ENCODE results near the gene FCHSD1.

FCHSD1 gene

DNA sequence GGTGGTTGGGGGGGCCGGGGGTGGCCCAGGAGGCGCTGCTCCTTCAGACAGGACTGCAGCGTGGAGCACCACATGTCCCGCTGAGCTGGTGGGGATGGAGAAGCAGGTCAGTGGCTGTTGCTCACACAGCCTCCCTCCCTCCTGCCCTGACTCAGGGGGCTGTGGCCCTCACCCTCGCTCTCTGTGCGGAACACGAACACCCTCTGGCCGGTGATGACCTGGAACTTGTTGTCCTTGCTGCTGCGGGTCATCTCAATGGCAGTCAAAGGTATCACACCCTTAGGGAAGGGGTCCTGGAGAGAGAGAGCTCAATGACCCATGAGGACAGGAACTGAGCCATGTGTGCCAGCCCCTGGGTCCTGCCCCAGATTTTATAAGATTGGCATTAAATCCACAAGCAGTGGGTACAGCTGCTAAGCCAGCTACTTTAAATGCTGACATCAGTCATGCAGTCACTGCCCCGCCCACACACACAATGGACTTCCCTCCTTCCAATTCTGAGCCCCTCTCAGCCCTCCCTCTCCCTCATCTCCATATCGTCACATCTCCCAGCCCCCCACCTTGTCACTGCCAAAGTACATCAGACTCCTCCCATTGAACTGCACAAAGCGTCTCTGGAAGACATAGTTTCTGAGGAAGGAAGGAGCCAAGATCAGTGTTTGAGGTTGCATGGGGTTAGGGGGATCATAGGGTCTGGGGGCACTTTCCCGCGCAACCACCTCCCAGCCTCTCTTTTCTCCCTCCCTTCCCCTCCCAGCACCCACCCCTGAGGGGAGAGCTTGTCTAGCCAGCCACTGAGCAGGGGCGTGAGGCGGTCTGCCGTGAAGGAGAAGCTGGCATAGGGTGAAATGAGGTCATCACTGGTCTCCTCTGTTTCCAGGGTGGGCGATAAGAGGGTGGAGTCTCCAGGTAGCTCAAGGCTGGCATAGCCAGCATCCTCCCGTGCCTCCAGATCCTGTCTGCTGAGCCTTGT, 21.9 kb upstream of the FCHSD1 start:
- DNase-seq: no peak

DNA sequence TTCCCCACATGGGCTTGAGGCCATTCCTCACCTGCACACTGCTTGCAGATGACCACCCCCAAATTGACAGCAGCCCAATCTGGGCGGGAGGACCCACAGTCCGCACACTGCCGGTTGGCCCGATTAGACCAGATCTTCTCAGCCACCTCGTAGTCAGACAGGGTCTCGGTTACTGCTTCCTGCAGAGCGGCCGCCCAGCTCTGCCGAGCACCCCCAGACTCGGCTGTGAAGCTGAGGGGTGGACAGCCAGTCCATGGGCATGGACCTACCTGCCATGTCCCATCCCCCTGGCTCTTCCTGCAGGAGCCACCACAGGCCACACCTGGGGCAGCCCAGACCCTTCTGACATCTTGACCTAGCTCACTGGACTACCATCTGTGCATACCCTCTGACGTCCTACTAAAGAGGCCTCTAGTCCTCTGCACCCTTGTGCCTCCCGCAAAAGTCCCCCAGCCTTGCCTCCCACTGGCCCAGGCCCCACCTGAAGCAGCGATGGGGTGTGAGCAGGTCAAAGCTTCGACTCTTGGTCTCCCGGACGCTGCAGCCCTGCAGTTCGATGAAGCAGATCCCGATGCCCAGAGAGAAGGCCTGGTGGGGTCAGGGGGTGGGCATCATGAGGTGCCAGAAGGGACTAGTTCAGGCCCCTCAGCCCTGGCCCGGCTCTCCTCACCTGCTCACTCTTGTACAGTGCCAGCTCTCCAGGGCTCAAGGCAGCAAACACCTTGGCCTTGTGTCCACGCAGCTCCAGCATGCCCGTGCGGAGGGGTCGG, 21.0 kb upstream of the FCHSD1 start:
- DNase-seq: no peak

DNA sequence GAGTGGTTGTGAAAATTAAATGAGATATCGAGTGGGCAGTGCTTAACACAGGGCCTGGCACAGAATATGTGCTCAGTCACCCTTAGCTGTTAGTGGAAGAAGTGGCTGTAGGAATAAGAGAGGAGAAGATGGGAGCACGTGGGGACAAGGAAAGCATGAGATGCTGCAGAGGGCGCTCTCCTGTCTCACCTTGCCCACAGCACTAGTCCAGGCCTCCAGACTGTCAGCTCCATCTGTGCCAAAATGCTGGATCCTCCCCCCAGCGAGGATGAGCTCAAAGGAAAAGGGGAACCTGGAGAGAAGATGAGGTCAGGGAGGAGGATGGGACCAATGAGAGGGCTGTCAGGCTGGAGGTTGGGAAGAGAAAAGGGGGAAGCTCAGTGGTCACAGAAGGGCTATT, 18.3 kb upstream of the FCHSD1 start:
- DNase-seq: no peak

DNA sequence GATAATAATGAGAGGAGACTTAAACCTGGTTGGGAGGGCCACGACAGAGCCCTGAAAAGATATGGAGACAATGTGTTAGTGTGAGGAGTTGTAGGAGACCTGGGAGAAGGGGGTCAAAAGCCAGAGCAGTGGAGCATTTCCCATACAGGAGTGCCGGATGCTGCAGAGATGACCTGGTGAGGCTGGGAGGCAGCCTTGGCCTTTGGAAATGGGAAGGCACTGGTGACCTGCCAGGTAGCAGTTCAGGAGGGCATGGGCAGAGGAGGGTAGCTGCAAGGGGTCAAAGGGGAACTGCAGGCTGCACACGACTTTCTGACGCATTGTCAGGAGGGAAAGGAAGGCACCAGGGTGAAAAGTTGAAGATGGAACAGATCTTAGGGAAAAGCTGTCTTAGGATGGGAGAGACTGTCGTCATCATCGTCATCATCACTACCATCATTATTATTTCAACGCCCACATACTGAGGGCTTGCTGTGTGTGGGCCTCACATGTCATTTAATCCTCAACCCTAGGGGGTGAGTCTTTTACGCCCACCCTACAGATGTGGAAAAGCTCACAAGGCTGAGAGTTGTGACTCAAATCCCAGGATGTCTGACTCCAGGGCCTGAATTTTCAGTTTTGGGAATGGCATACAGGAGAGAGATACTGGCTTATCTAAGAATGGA, 17.5 kb upstream of the FCHSD1 start:
- no peak for DNase-seq

DNA sequence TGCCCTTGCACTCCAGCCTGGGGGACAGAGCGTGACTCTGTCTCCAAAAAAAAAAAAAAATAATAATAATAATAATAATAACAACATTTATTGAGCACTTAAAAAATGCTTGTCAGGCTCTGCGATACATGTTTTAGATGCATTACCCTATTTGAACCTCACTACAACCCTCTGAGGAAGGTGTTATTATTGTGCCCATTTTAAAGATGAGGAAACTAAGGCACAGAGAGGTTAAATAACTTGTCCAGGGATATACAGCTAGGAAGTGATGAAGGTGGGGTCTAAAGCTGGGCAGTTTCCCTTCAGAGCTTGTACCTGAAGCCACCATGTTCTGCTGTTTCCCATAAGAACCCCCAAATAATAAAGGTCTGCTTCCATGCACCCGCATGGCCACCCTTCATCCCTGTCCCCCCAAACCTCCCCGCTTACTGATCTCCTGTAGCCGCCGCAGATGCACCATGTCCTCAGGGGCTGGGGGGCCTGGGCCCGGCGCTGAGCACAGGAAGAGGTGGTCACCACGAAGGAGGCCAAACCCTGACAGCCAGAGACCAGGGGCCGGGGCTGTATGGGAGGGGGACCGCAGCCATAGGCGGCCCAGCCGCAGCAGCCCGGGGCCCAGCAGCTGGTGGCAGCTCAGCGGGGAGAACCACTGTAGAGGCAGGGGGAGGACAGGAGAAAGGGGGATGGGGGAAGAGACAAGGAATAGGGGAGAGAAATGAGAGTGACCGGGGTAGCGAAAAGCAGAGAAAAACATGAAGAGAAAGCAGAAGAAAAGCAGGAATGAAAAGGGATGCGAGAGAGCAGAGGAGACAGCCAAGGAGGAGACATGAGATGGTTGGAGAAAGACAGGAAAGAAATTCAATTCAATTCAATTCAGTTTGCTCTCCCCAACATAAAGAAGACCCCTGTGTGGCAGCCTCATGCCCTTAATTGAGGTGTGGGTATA, 15.1 kb upstream of the FCHSD1 start:
- no peak for DNase-seq

DNA sequence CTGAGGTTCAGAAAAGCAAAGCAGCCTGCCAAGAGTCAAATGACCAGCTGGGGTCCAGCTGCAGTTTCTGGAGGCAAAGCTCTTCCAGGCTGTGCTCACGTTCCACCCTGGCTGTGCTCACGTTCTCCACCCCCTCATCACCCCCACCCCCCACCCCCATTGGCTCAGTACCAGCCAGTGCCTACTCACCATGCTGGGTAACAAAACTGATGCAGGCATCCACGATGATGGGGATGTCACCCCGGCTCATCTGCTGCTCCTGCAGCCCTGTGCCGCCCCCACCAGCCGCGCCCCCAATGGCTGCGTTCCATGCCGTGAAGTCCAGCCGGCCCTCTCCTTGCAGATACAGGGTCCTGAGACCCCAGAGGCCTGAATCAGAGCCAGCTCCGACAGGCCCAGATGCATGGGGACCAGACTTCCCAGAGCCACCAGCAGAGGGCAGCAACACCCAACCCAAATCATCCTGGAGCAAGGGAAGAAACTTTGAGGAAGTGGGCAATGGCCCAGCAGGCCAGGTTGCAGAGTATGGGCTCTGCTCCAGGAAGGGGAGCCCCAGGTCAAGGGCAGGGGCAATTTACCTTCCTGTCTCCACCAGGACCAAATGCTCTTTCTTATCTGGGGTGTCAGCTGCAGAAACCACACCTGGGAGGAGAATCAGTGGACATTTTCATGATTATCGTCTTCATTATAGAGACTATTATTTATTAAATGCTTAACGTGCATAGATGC, 13.7 kb upstream of the FCHSD1 start:
- peak; percentile 18 for DNase-seq

DNA sequence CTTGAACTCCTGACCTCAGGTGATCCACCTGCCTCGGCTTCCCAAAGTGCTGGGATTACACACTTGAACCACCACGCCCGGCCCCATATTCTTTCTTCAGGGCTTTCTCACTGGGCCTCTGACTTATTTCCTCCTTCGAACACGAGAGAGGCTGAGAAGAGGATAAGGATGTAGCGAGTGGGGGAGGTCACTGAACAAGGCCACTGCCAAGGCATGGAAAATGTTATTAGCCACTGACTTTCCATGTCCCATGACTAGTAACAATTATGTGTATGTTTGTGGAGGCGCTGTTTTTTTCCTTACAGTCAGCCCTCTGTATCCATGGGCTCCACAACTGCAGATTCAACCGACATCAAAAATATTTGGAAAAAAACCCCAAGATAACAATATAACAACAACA, 12.3 kb upstream of the FCHSD1 start:
- no peak for DNase-seq

DNA sequence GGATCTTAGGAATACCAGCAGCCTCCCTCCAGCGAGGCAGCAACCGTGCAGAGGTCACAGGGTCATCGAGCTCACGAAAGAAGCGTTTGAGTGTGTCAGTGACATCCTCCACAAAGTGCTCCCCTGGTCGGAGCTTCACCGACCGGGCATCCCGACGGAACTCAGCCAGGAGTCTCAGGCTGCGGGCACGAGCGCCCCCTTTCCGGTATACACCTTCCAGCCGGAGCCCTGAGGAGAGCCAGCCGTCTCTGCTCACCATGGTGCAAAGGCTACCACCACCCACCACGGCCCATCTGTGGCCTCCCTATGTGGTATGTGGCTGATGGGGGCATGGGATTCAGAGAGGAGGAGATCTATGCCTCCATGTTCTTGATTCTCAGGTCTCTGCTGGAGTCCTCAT, 10.8 kb upstream of the FCHSD1 start:
- no peak for DNase-seq

DNA sequence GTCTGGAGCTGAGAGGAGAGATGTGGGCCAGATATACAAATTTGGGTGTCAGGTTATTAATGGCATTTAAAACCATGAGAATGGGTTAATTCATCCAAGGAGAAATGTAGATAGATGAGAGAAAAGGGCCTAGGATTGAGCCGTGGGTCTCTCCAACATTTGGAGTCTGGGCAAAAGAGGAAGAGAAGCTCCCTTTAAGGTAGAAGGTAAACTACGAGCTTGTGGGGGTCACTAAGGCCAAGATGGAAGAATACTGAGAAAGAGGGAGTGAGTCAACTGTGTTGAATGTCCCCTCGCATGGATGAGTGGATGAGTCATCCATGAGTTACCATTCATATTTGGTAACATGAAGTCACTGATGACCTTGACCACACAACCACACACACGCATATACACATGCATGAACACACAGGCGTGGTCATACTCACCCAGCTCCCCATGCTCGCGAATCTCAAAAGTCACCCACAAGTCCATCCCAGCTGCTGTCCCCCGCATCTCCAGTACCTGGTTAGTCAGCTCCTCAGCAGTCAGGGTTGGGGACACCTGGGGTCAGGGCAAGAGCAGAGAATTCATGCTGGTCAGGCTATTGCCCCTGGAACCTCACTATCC, 6.8 kb upstream of the FCHSD1 start:
- DNase-seq: no peak

DNA sequence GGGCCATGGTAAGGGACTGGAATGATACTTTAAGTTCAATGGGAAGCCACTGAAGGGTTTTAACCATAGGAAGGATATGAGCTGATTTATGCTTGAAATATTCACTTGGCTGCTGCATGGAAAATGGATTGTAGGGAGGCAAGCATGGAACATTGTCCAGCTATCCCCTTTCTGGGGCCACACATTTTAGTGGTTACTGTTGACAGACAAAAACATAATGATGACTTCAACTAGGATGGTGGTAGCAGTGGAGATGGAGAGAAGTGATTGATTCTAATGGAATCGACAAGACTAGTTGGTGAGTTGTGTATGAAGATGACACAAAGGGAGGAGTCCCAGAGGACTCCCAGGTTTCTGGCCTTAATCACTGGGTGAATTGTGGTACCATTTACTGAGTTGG, 6.2 kb upstream of the FCHSD1 start:
- DNase-seq: no peak

DNA sequence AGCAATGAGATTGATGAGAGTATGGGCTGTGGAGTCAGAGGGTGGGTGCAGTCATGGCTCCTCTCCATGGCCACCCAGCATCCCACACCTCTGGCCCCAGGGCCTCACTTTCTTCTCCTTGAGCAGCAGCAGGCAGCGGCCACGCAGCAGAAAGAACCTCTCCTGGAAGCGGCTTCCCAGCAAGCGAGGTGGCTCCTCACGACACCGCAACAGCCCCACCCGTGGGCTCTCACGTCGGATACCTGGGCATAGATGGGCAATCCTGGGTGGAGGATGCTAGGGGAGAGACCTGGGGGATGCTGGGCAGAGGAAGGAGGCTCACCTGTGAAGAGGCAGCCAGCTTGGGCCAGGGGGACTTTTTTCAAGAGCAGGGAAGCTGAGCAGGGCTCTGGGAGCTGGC, 5.2 kb upstream of the FCHSD1 start:
- no peak for DNase-seq

DNA sequence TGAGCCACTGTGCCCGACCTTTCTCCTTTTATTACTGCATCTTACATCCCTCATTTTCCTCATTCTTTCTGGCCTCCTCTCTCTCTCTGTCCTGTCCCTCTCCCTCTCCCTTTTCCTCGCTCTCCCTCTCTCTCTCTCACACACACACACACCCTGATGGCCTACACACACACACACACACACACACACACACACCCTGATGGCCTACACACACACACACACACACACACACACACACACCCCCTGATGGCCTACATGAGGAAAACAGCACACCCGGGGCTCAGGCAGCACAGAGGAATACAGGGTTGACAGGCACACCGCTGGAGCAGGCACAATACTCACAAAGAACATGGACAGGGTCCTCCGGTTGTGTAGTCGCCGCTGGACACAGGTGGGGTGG, 3.8 kb upstream of the FCHSD1 start:
- DNase-seq: no peak

DNA sequence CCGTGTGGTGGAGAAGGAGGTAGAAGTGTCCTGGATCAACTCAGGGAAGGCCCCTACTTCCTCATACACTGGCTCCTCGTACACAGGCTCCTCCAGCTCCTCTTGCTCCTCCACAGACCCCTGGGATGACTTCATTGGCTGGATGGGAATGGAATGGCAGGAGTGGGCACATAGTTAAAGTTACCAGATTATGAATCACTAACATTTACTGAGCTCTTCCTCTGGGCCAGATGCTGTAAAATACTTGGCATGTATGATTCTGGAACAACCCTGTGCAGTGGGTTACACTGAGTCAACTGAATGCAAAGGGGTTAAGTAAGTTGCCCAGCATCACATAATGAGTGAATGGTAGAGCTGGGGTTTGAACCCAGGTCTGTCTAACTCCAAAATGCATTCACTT, 3.1 kb upstream of the FCHSD1 start:
- DNase-seq: no peak

DNA sequence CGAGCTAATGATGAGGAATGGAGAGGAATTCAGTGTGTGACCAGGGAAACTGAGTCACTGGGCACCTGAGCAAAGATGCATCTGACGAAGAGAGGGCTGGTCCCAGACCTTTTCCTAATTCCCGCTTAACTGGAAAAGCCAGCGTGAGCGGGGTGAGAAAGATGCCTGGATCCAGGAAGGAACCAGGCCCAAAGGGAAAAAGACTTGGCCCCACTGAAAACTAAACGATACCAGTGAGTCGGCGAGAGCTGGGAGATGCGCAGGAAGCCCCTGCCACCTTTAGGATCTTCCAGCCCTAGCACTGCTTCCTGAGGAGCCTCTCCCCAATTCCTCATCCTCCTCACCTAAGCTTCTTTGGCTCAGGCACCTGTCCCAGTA, 499 bp upstream of the FCHSD1 start:
- no peak for DNase-seq

DNA sequence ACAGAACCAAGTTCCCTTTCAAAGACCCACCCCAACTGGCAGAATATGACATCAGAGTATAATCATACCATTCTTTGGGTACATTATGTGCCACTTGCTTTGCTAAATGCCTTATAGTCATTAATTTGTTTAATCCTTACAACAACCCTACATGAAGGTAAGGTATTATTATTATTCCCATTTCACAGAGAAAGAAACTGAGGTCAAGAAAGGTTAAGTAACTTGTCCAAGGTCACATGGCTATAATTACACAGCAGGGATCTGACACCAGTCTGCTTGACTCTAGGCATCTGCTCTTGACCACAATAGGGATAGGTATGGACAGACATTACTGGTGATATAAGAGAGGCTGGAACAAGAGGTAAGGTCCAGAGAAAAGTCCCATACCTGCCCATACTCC, 1.2 kb downstream of the FCHSD1 start:
- no peak for DNase-seq

DNA sequence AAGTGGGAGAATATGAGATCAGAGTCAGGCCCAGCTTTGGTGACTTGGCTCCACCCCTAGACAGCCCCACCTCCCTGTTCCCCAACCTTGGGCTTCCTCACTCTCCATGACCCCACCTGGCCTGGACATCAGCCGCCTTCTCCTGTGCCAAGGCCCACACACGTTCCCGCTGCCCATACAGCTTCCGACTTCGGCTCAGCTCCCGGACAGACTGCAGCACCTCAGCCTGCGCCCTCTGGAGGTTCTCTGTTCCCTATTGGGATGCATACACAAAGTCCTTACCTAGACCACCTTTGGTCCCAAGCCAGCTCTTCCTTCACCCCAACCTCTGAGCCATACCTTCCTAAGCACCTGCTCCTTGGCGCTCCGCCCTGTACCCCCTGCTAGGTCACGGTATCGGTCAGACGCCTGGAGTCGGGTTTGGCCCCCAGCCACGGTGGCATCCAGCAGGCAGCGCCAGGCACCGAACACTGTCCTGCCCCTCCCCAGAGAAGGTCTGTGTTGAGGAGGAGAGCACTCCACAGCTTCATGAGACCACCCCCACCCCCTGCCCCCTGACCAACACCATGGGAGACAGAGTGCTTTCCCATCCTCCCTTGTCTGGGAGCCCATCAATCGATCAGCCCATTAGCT, 2.0 kb downstream of the FCHSD1 start:
- no peak for DNase-seq

DNA sequence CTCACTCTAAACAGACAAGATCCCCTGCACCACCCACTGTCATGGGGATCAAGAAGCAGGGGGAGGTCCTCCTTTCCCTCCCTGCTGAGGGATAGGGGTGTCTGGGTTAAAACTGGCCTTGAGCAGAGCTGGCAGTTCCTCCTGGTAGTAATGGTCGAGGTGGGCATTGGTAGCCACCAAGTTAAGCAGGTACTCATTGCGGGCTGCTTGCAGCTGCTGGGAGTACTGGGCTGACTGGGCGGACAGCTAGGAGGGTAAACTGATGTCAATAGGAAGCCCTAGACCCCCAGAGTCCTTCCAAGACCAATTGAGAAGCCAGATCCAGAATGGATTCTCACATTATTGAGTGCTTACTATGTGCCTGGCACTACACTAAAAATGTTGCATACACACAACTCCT, 3.4 kb downstream of the FCHSD1 start:
- DNase-seq: no peak

DNA sequence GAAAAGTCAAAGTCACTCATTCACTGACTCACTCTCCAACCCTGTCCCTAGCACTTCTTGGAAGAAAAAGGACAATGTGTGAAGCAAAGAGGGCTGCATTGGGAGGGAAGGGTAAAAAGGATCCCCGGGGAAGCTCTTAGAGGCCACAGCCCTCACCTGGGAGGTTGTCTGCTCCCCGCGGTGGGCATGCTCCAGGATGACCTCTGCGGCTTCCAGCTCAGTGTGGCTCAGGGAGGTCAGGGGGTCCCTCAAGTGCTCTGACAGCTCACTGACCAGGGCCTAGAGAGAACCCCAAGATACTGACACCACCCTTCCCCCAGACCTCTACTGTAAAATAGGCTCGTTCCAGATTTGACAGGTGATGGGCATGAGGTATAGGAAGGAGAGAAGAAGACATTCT, 4.0 kb downstream of the FCHSD1 start:
- DNase-seq: no peak

DNA sequence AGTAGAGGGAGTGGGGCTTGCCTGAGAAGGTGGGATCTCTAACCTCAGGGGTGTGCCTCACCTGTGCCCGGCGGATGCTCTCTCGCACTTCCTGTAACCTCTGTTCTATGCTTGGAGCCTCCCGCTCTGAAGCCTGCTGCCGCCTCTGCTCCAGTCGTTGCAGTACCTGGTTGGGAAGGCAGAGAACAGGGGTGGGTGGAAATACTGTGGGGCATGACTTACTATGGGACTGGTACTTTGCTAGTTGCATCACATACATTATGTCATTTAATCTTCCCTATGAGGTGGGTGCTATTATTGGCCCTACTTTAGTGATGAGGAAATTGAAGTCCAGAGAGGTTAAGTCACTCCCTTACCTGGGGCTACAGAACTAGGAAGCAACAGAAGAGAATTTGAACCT, 5.2 kb downstream of the FCHSD1 start:
- no peak for DNase-seq

DNA sequence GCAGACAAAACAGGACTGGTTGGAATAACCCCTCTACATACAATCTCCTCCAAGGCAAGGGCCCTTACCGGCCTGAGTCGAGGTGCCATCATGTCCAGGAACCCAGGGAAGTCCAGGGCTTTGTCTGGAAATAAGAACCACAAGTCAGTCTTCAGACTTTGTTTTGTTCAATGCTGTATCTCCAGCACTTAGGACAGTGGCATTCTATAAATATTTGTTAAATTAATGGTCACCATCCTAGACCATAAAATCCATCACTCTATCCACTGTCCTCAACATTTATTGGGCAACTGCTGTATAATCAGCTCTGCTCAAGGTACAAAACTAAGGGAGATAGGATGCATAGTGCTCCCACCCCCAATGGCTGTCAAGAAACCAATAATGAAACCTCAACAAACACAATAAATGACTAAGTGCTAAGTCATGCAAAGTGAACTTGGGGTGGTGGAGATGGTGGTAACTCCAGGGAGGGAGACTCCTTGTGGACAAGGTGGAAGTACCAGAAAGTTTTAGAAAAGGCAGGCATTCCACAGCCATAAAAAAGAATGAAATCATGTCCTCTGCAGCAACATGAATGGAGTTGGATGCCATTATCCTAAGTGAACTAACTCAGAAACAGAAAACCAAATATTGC, 9.5 kb downstream of the FCHSD1 start:
- DNase-seq: no peak

All from NCI-H526 treated with DMSO at 0.1 percent for 48 hours (cell line).